Measurements from ENCODE around the gene EFCAB13. TPM values are rescaled to one million over a fixed set of nuclear protein-coding genes. Genes with fewer than 3 reads are reported as not detected.

EFCAB13 gene
- total RNA-seq, result 10 to 100 TPM in 2 of 4 donors, 1 to 10 TPM in 2; 6.4 to 13.0 (median 11.0) TPM

DNA sequence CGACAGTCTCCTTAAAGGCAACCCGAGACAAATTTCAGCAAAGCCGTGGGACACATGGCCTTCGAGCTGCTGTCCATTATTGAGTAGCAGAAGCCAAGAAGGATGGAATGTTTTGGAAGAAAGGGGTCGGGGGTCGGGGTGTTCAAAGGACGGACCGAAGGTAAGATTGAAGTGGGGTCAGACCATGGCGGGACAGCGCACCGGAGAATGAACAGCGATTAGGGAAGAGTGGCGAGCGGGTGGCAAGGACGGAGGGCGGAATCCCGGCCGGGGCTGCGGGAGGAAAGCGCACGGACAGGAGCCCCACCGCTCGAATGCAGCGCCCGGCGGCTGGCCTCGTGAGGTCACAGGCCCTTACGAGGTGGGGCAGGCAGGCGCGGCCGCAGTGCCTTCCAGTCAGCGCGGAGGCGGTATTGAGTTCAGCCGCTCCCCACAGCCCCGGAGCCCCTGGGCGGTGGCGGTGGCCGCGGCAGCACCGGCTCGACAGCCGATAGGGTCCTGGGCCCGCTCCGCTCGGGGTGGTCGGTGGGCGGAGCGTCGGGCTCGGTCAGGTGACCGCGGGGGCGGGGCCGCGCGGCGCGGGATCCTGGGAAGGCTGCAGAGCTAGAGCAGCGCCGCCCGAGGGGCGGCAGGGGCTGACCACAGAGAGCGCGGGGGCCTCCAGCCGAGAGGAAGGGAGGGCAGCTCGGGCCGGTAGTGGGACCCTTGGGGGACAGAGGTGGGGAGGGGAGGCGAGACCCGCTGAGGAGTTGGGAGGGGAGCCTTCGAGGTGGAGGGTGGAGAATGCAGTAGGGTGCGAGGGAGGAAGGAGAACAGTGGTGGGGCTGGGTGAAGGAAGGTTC lies at the start of gene EFCAB13:
Gene EFCAB13, plus strand, starts transcription at position 574 of the 842 bp plus-strand sequence. CDS start 4,399 bp downstream, outside the sequence.
- TF ChIP-seq, protein P1, sequence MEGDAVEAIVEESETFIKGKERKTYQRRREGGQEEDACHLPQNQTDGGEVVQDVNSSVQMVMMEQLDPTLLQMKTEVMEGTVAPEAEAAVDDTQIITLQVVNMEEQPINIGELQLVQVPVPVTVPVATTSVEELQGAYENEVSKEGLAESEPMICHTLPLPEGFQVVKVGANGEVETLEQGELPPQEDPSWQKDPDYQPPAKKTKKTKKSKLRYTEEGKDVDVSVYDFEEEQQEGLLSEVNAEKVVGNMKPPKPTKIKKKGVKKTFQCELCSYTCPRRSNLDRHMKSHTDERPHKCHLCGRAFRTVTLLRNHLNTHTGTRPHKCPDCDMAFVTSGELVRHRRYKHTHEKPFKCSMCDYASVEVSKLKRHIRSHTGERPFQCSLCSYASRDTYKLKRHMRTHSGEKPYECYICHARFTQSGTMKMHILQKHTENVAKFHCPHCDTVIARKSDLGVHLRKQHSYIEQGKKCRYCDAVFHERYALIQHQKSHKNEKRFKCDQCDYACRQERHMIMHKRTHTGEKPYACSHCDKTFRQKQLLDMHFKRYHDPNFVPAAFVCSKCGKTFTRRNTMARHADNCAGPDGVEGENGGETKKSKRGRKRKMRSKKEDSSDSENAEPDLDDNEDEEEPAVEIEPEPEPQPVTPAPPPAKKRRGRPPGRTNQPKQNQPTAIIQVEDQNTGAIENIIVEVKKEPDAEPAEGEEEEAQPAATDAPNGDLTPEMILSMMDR (IDR thresholded peaks at IDR 0.05; ENCODE audit: low read depth), result no peak

DNA sequence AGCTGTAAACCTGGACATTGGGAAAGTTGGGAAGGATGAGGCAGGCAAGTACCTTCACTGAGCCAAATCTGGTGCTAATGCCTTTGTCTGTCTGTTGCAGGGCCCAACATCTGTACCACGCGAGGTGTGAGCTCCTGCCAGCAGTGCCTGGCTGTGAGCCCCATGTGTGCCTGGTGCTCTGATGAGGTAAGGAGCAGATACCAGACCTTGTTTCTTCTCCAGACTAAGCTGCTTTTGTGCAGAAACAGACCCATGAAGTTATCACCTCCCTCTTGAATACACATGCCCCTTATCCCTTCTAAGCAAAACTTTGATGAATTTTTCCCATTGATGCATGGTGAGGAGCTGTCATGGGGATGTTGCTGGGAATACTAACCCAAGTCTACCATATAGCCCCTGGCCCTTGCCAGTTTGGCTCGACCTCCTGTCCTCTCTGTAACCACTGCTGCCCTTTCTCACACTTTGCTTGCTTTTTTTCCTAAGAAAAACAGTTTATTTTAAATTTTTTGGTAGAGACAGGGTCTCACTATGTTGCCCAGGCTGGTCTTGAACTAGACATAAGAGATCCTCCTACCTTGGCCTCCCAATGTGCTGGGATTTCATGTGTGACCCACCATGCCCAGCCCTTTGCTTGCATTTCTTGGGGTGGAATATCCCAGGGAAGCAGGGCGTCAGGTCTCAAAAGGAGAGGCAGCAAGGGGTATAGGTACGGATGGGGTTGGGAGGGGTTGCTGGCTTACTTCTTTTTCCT lies 49.3 kb upstream of the EFCAB13 start:
- TF ChIP-seq, protein P1 (IDR thresholded peaks at IDR 0.05; ENCODE audit: low read depth), result no peak

DNA sequence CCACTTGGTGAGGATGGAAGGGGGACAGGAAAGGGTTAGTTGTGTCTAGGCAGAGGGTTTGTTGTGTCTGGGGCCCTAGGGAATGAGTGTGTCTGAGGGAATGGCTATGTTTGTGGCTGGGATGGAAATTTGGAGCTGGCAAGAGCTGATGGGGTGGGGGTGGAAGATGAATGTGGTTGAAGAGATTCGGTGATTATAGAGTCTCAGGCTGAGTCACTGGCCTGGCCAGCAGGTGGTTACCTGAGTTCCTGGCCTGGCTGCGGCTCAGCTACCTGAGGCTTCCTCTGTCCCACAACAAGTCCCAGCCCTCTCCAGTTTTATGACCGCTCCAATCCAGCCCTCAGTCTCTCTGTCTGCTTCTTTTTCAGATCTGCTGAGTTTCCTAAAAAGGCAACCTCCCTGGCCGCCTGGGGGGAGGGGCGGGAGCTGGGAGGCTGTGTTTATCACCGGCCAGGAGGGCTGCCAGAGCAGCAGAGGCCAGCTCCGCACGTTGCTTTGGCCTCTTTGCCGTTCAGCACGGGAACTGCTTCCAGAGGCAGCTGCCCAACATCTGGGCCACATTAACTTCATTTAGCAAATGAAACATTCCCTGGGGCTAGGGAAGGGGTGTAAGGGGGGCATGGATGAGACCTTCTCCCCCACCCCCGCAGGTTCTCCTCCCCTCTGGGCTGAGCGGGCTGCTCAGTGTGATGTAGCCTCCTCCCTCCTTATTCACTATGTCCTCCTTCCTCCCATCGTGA lies 48.3 kb upstream of the EFCAB13 start:
- TF ChIP-seq, protein P1 (IDR thresholded peaks at IDR 0.05; ENCODE audit: low read depth), result no peak

GRCh38 chr17:47276444-47276843 lies 47.3 kb upstream of the EFCAB13 start:
- TF ChIP-seq, protein P1 (IDR thresholded peaks at IDR 0.05; ENCODE audit: low read depth), result no peak

- TF ChIP-seq, protein P1 (IDR thresholded peaks at IDR 0.05; ENCODE audit: low read depth), result no peak
These were observed 46.9 kb upstream of the EFCAB13 start for GRCh38 chr17:47276868-47277267.

DNA sequence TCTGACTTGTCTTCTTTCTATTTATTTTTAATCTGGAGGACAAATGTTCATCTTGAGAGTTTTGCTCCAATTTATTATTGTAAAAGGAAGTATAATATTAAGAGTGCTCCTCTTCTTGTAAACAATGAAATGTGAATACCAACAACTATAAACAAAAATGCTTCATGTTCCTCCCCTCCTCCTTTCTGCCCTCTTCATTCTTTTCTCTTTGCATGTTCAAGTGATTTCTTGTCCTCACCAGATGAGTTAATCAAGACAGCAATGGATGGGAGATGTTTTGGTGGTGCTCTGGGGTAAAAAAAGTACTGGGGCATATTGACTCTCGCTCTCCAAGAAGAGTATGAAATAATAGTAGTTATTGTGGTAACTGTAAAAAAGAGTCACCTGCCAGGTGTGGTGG lies 45.8 kb upstream of the EFCAB13 start:
- TF ChIP-seq, protein P1 (IDR thresholded peaks at IDR 0.05; ENCODE audit: low read depth), result no peak
